ENCODE data around the gene KLLN.
"Not testable (repeated sequence)": the region's sequence is repeated elsewhere in the genome, so short reads cannot be mapped to it uniquely, and the experiment has no call there.

DNA sequence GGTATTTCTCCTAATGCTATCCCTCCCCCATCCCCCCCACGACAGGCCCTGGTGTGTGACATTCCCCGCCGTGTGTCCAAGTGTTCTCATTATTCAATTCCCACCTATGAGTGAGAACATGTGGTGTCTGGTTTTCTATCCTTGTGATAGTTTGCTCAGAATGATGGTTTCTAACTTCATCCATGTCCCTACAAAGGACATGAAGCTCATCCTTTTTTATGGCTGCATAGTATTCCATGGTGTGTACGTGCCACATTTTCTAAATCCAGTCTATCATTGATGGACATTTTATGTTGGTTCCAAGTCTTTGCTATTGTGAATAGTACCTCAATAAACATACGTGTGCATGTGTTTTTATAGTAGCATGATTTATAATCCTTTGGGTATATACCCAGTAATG, 8.1 kb downstream of the KLLN start:
- TF ChIP-seq CTCF (IDR thresholded peaks at IDR 0.05; ENCODE audit: insufficient read depth, low read length); POLR2AphosphoS5 (IDR thresholded peaks at IDR 0.05; ENCODE audit: low read depth); GABPA (IDR thresholded peaks at IDR 0.05; ENCODE audit: low read depth); REST (IDR thresholded peaks at IDR 0.05; ENCODE audit: insufficient replicate concordance, low read depth); SPI1 (IDR thresholded peaks at IDR 0.05; ENCODE audit: borderline replicate concordance, low read depth): not testable (repeated sequence)
